Mesodermal cell (in vitro differentiated cells): ENCODE data around the gene ZNF284.
"Not testable (repeated sequence)": the region's sequence is repeated elsewhere in the genome, so short reads cannot be mapped to it uniquely, and the experiment has no call there.

ENCODE experiments used
- H3K27ac ChIP-seq: 2 replicates; pipeline ENCODE4 v1.7.0; 2013; ENCODE audit warnings: mild to moderate bottlenecking, low read depth, low read length, moderate library complexity; ENCODE audit not compliant: severe bottlenecking
- H3K36me3 ChIP-seq: 2 replicates; pipeline ENCODE4 v1.7.1; 2013; ENCODE audit warnings: mild to moderate bottlenecking, low read length, moderate library complexity; ENCODE audit not compliant: control insufficient read depth, insufficient read depth
- H3K4me1 ChIP-seq: one replicate; pipeline ENCODE4 v1.7.1; 2013; ENCODE audit warnings: mild to moderate bottlenecking, low read length; ENCODE audit not compliant: insufficient read depth, control insufficient read depth, poor library complexity, severe bottlenecking
- H3K4me3 ChIP-seq: 2 replicates; pipeline ENCODE4 v1.7.0; 2013; ENCODE audit warnings: low read length, control low read depth, mild to moderate bottlenecking; ENCODE audit not compliant: insufficient read depth, poor library complexity, severe bottlenecking; ENCODE audit errors: extremely low read depth
- H3K9me3 ChIP-seq: 2 replicates; pipeline ENCODE4 v1.7.1; 2013; ENCODE audit warnings: mild to moderate bottlenecking, low read length, moderate library complexity; ENCODE audit not compliant: control insufficient read depth
- WGBS, 2 experiments: methylation state at CpG; one replicate each; pipeline ENCODE4 v1.1.5; 2013; ENCODE audit warnings: missing lambda C conversion rate in 2 of 2; ENCODE audit not compliant: insufficient coverage in 2 of 2; 5-methylcytosine and 5-hydroxymethylcytosine counted together

The ZNF284 gene

DNA sequence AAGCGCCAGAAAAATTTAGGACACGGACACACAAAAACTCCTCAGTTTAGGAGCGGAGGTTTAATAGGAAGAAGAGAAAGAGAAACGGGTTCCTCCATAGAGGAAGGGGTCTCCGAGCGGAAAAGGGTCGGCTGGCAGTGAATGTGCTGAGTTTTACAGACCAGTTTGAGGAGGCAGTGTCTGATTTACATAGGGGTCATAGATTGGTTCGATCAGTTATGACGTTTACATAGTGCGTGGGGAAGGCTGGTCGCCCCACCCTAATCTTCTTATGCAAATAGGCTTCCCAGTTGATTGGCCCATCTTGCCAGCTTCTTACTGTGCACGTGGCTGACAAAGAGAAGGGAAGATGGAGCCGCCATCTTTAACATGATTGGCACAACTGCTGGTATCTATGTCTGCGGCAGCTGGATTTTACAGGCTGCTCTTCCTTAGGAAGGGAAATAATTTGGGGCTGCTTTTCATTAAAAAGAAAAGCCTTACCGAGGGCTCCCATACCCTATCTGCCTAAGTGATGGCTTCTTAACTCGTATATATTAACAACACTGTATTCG is 40.0 kb downstream of the ZNF284 start:
- WGBS, 2 experiments = 54 to 70% methylated on average over 11 to 14 of the region's 17 CpGs
- H3K36me3 ChIP-seq = peaks cover 32% of the 10 kb centered on the region
- H3K9me3 ChIP-seq = peaks cover 18% of the 10 kb centered on the region
- no peaks in the 10 kb centered on the region for H3K4me1 ChIP-seq
- peak overlapping the region; percentile 96 for H3K4me3 ChIP-seq
- peak overlapping the region; percentile 81 for H3K27ac ChIP-seq

- H3K9me3 ChIP-seq = peaks cover 10% of the 10 kb centered on the region
- no peaks in the 10 kb centered on the region for H3K4me1 ChIP-seq
- H3K4me3 ChIP-seq = peak overlapping the region; percentile 96
- H3K36me3 ChIP-seq = peaks cover 24% of the 10 kb centered on the region
- whole genome bisulfite sequencing, 2 experiments = 0% methylated on average over 9 to 11 of the region's 11 CpGs
- H3K27ac ChIP-seq = peak overlapping the region; percentile 81
Observed at GRCh38 chr19:44112802-44113137, 40.8 kb downstream of the ZNF284 start.

DNA sequence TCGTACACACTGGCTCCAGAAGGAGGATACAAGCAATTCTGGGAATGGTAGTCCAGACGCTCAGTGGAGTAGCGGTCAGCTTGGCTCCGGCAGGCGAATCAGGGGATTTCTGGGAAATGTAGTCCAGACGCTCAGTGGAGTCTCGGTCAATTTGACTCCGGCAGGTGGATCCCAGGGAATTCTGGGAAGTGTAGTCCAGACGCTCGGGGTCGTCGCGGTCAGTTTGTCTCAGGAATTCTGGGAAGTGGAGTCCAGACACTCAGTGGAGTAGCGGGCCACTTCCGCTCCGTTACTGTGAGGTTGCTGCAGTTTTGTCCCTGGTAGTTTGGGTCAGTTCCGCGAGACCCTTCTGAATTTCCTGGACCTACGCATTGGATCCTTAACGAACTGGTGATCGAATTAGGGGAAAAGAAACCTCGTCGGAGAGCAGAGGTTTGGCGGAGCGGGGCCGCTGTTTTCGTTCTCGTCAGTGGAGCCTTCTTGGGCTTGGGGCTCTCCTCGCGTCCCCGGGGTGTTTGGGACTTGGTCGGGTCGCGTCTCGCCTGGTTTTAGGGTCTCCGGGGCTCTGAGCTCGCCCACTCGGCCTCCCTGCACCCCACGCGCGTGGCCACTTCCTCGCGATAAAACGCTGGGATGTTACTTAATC is 41.3 kb downstream of the ZNF284 start, which contains the start of gene ZNF225:
TSS of gene ZNF225 (plus strand) at position 262 of the 646 bp plus-strand sequence. CDS start 2,429 bp downstream, outside the sequence.
- Histone ChIP-seq H3K4me3 (peak within 1 kb of the TSS; percentile 96), H3K4me1 (no peaks in the 10 kb centered on the region), H3K27ac (peak within 1 kb of the TSS; percentile 81), H3K9me3 (peaks cover 5% of the 10 kb centered on the region), H3K36me3 (peaks cover 23% of the 10 kb centered on the region)
- WGBS, 2 experiments = 0 to 1% methylated on average over 39 to 44 of the region's 44 CpGs

GRCh38 chr19:44113784-44114390 is 41.9 kb downstream of the ZNF284 start:
- Histone ChIP-seq H3K4me3 (peak overlapping the region; percentile 96), H3K27ac (peak overlapping the region; percentile 63), H3K36me3 (peaks cover 23% of the 10 kb centered on the region), H3K9me3 (peaks cover 4% of the 10 kb centered on the region), H3K4me1 (no peaks in the 10 kb centered on the region)
- 10 to 11% methylated on average over 12 to 13 of the region's 18 CpGs for WGBS, 2 experiments

GRCh38 chr19:44121162-44121561 is 49.2 kb downstream of the ZNF284 start:
- H3K4me3 ChIP-seq, H3K27ac ChIP-seq, H3K9me3 ChIP-seq, H3K4me1 ChIP-seq: not testable (repeated sequence)
- whole genome bisulfite sequencing, 2 experiments = 93% methylated on average over 3 of the region's 4 CpGs; no CpG with 5 or more reads in 1 of the 2 experiments
- H3K36me3 ChIP-seq = peaks cover 50% of the 10 kb centered on the region

DNA sequence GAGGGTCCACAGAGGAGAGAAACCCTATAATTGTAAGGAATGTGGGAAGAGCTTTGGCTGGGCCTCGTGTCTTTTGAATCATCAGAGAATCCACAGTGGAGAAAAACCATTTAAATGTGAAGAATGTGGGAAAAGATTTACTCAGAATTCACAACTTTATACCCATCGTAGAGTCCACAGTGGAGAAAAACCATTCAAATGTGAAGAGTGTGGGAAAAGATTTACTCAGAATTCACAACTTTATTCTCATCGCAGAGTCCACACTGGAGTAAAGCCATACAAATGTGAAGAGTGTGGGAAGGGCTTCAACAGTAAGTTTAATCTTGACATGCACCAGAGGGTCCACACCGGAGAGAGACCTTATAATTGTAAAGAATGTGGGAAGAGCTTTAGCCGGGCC is 60.0 kb downstream of the ZNF284 start:
- Histone ChIP-seq H3K36me3 (peaks cover 50% of the 10 kb centered on the region), H3K4me3 (no peak overlapping the region), H3K4me1 (no peaks in the 10 kb centered on the region), H3K27ac (no peak overlapping the region), H3K9me3 (peaks cover 7% of the 10 kb centered on the region)
- 80 to 100% methylated on average over 1 to 2 of the region's 5 CpGs for WGBS, 2 experiments
